KMS-11 (cell line): Measurements from ENCODE around the gene PTBP1.
A peak's percentile ranks its signal among the peaks of the same experiment; 100 is the strongest.

ENCODE experiments used
- H2AFZ ChIP-seq: fragments of 200-600 bp; sonication (generic); 2 replicates; pipeline ENCODE4 v1.6.1; 2016; ENCODE audit warnings: antibody characterized with exemption, mixed run types, low read depth
- H3K27ac ChIP-seq: fragments of 200-600 bp; sonication (generic); 2 replicates; pipeline ENCODE4 v1.6.1; 2016; ENCODE audit warnings: mild to moderate bottlenecking, mixed run types
- H3K27me3 ChIP-seq: fragments of 200-600 bp; sonication (generic); 2 replicates; pipeline ENCODE4 v1.6.1; 2017; ENCODE audit warnings: mild to moderate bottlenecking, low read depth, mixed run types, moderate library complexity; ENCODE audit not compliant: insufficient read depth
- H3K36me3 ChIP-seq: fragments of 200-600 bp; sonication (generic); 2 replicates; pipeline ENCODE4 v1.6.1; 2017; ENCODE audit warnings: mild to moderate bottlenecking, mixed run types; ENCODE audit not compliant: insufficient read depth
- H3K4me1 ChIP-seq: fragments of 200-600 bp; sonication (generic); 2 replicates; pipeline ENCODE4 v1.6.1; 2016; ENCODE audit warnings: mild to moderate bottlenecking, low read depth, mixed run types; ENCODE audit not compliant: poor library complexity, severe bottlenecking
- H3K4me2 ChIP-seq: fragments of 200-600 bp; sonication (generic); 2 replicates; pipeline ENCODE4 v1.7.0; 2016; ENCODE audit warnings: mild to moderate bottlenecking, mixed run types
- H3K4me3 ChIP-seq: fragments of 200-600 bp; sonication (generic); IDR thresholded peaks from 2 replicates; pipeline ENCODE4 v1.6.1; 2017; ENCODE audit warnings: low read depth, low read length, mixed read lengths; ENCODE audit not compliant: insufficient read depth
- H3K79me2 ChIP-seq: fragments of 200-600 bp; sonication (generic); 2 replicates; pipeline ENCODE4 v1.6.1; 2016; ENCODE audit warnings: low read depth, mixed run types; ENCODE audit not compliant: insufficient read depth
- H3K9ac ChIP-seq: fragments of 200-600 bp; sonication (generic); 2 replicates; pipeline ENCODE4 v1.6.1; 2016; ENCODE audit warnings: mild to moderate bottlenecking, mixed run types
- H4K20me1 ChIP-seq: fragments of 200-600 bp; sonication (generic); 2 replicates; pipeline ENCODE4 v1.6.1; 2016; ENCODE audit warnings: mild to moderate bottlenecking, mixed run types; ENCODE audit not compliant: insufficient read depth
- CTCF ChIP-seq: fragments of 200-600 bp; sonication (generic); conservative IDR thresholded peaks from 2 replicates; pipeline ENCODE4 v1.6.1; 2017; ENCODE audit warnings: low read depth, mild to moderate bottlenecking, antibody characterized with exemption, low read length, moderate library complexity, mixed read lengths

PTBP1 gene

GRCh38 chr19:796692-797527 is at the start of gene PTBP1:
TSS of gene PTBP1 (plus strand) at chr19:797452. CDS start at chr19:797498, 46 bp downstream.
- Histone ChIP-seq H4K20me1 (peaks cover 35% of the 10 kb centered on the region), H3K4me1 (peaks cover 18% of the 10 kb centered on the region), H3K36me3 (peaks cover 17% of the 10 kb centered on the region; the same call in 1 of the 2 replicates), H2AFZ (peak within 1 kb of the TSS; percentile 73), H3K9ac (peak within 1 kb of the TSS; percentile 96), H3K4me2 (peak within 1 kb of the TSS; percentile 54), H3K4me3 (no peak within 1 kb of the TSS), H3K79me2 (peaks cover 40% of the 10 kb centered on the region), H3K27me3 (no peaks in the 10 kb centered on the region), H3K27ac (peak within 1 kb of the TSS; percentile 90)
- no peak for TF ChIP-seq CTCF

- H3K4me1 ChIP-seq, result no peaks in the 10 kb centered on the region
- no peak overlapping the region for H3K4me2 ChIP-seq
- no peak overlapping the region for H3K27ac ChIP-seq
- no peaks in the 10 kb centered on the region for H4K20me1 ChIP-seq
- peaks cover 94% of the 10 kb centered on the region for H3K27me3 ChIP-seq
- no peaks in the 10 kb centered on the region for H3K36me3 ChIP-seq
- no peak for TF ChIP-seq CTCF
- no peak overlapping the region for H3K9ac ChIP-seq
- H3K79me2 ChIP-seq, result no peaks in the 10 kb centered on the region
- no peak overlapping the region for H2AFZ ChIP-seq
- H3K4me3 ChIP-seq, result no peak overlapping the region
These were observed 49.0 kb upstream of the PTBP1 start for GRCh38 chr19:748274-748598.

DNA sequence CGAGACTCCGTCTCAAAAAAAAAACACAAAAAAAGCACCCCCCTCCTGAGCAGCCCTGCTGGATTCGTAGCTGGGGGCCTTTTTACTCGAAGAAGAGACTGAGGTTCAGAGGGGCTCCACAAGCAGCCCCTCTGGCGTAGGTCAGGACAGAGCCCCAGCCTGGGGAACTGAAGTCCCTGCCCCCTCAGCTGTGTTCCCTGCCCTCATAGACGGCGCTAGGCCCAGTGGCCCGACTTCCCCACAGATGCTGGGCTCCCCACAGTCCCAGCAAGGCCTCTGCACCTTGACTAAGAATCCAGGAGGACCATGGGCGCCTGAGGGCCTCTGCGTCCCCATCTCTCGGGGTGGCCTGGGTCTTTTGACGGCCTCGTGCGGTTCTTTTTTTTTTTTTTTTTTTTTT is 47.4 kb upstream of the PTBP1 start:
- Histone ChIP-seq H3K27me3 (peaks cover 94% of the 10 kb centered on the region), H2AFZ (no peak overlapping the region), H3K27ac (no peak overlapping the region), H3K79me2 (no peaks in the 10 kb centered on the region), H4K20me1 (no peaks in the 10 kb centered on the region), H3K4me2 (no peak overlapping the region), H3K4me3 (no peak overlapping the region), H3K36me3 (no peaks in the 10 kb centered on the region), H3K4me1 (no peaks in the 10 kb centered on the region), H3K9ac (no peak overlapping the region)
- TF ChIP-seq CTCF, result no peak

DNA sequence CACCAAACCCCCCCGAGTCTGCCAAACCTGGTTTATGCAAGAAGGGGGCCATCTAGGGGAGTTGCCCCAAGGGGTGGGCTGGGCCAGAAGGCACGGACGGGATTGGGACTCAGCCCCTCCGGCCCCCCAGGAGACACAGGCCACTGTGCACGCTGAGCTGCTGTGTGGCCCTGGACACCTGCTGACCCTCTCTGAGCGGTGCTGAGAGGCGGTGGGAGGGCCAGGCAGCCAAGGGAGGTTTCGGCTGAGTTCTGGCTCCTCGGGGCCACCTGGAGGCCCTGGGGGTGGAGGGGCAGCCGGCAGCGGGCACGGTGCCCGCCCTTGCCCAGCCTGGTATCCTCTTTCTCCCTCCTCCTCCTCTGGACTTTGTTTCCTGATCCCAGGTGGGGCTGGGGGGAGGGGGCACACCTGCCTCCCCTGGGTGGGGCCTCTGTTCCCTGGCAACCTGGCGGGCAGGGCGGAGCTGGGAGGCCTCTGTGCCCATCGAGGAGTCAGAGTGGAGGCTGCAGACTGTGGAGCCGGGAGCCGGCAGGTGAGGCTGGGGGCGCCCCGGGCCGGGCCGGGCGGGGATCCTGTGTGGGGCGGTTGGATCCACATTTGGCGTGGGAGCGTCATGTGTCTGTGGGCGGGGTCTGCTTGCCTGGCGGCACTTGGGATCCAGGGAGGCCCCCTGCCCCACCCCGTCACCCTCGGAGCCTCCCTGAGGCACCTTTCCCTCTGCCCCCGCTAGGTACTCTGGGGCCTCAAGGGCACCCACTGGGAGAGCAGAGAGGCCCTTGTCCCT is 46.4 kb upstream of the PTBP1 start, which contains the start of gene MISP:
Gene MISP, plus strand, starts transcription at position 473 of the 784 bp plus-strand sequence. CDS start 5,835 bp downstream, outside the sequence.
- H3K27ac ChIP-seq, result no peak within 1 kb of the TSS
- H3K79me2 ChIP-seq, result no peaks in the 10 kb centered on the region
- no peak within 1 kb of the TSS for H3K4me3 ChIP-seq
- no peaks in the 10 kb centered on the region for H4K20me1 ChIP-seq
- no peak for TF ChIP-seq CTCF
- no peak within 1 kb of the TSS for H3K4me2 ChIP-seq
- H3K9ac ChIP-seq, result no peak within 1 kb of the TSS
- H2AFZ ChIP-seq, result no peak within 1 kb of the TSS
- H3K4me1 ChIP-seq, result no peaks in the 10 kb centered on the region
- H3K36me3 ChIP-seq, result no peaks in the 10 kb centered on the region
- peaks cover 92% of the 10 kb centered on the region for H3K27me3 ChIP-seq
